ENCODE measurements around the gene KIF3A.

The KIF3A gene

GRCh38 chr5:132771503-132771998, 34.2 kb upstream of the KIF3A start:
- peak in 3 of 58 donors; percentile 16 to 22 (median 22) for DNase-seq

- peak in 8 of 58 donors; percentile 21 to 74 (median 42) for DNase-seq
Observed at GRCh38 chr5:132770476-132771159, 33.3 kb upstream of the KIF3A start.

GRCh38 chr5:132768485-132768868, 31.1 kb upstream of the KIF3A start:
- no peak for DNase-seq

- DNase-seq = peak in 41 of 58 donors; percentile 26 to 83 (median 50)
Observed at GRCh38 chr5:132767150-132767549, 29.8 kb upstream of the KIF3A start.

GRCh38 chr5:132766806-132767055, 29.4 kb upstream of the KIF3A start:
- no peak for DNase-seq

GRCh38 chr5:132766020-132766805, 28.9 kb upstream of the KIF3A start:
- no peak for DNase-seq

- DNase-seq = no peak
Observed at GRCh38 chr5:132765311-132766019, 28.1 kb upstream of the KIF3A start.

GRCh38 chr5:132764671-132765238, 27.4 kb upstream of the KIF3A start:
- DNase-seq = no peak

- no peak for DNase-seq
Observed at GRCh38 chr5:132764051-132764450, 26.7 kb upstream of the KIF3A start.

GRCh38 chr5:132763181-132764036, 26.1 kb upstream of the KIF3A start:
- DNase-seq = no peak

GRCh38 chr5:132762246-132763000, 25.1 kb upstream of the KIF3A start:
- no peak for DNase-seq

GRCh38 chr5:132761321-132762240, 24.2 kb upstream of the KIF3A start:
- DNase-seq = no peak

GRCh38 chr5:132760601-132761317, 23.4 kb upstream of the KIF3A start:
- no peak for DNase-seq

- no peak for DNase-seq
Observed at GRCh38 chr5:132760049-132760420, 22.7 kb upstream of the KIF3A start.

GRCh38 chr5:132759114-132760048, 22.0 kb upstream of the KIF3A start:
- no peak for DNase-seq

GRCh38 chr5:132758451-132758850, 21.1 kb upstream of the KIF3A start:
- no peak for DNase-seq

- DNase-seq = no peak
Observed at GRCh38 chr5:132756542-132756941, 19.2 kb upstream of the KIF3A start.

Measured in anterior cingulate cortex (tissue), 58 donors.